DND-41 (cell line): Measurements from ENCODE around the gene PRG3.

ENCODE experiments used
- ATAC-seq: fragments of 200-7000 bp; cut with Tn5 transposase; 3 replicates; pipeline ENCODE4 v1.9.1; 2021; ENCODE audit warnings: low read depth; ENCODE audit not compliant: insufficient read depth
- DNase-seq: peaks from one replicate; pipeline ENCODE4 v3.0.0-alpha.2; 2020
- H2AFZ ChIP-seq: 2 replicates; pipeline ENCODE4 v1.6.0; 2012; ENCODE audit warnings: low read depth, low read length
- H3K27ac ChIP-seq: 2 replicates; pipeline ENCODE4 v1.5.1; 2012; ENCODE audit warnings: low read length, inconsistent platforms
- H3K27me3 ChIP-seq: fragments of 200-600 bp; sonication (generic); 2 replicates; pipeline ENCODE4 v1.6.0; 2012; ENCODE audit warnings: low read length, mild to moderate bottlenecking, inconsistent platforms; ENCODE audit not compliant: insufficient read depth, poor library complexity
- H3K36me3 ChIP-seq: 2 replicates; pipeline ENCODE4 v1.5.1; 2012; ENCODE audit warnings: low read length, inconsistent platforms; ENCODE audit not compliant: insufficient read depth
- H3K4me1 ChIP-seq: 2 replicates; pipeline ENCODE4 v1.5.1; 2012; ENCODE audit warnings: mild to moderate bottlenecking, low read length; ENCODE audit not compliant: insufficient read depth
- H3K4me2 ChIP-seq: 2 replicates; pipeline ENCODE4 v1.6.0; 2012; ENCODE audit warnings: mild to moderate bottlenecking, moderate library complexity, low read length, inconsistent platforms; ENCODE audit not compliant: insufficient read depth
- H3K4me3 ChIP-seq, 2 experiments: fragments of 200-600 bp in 1 of 2; shearing (Covaris generic) in 1 of 2; 2 replicates each; pipeline ENCODE4 v1.5.1; 2012 to 2016; ENCODE audit warnings: inconsistent platforms in 2 of 2, low read length in 2 of 2, mild to moderate bottlenecking in 2 of 2, low read depth in 1 of 2, moderate library complexity in 1 of 2
- H3K79me2 ChIP-seq: 2 replicates; pipeline ENCODE4 v1.6.0; 2012; ENCODE audit warnings: low read length, inconsistent platforms; ENCODE audit not compliant: insufficient read depth
- H3K9ac ChIP-seq: 2 replicates; pipeline ENCODE4 v1.6.0; 2012; ENCODE audit warnings: low read depth, mild to moderate bottlenecking, inconsistent platforms, low read length, moderate library complexity
- H3K9me3 ChIP-seq: 2 replicates; pipeline ENCODE4 v1.5.1; 2012; ENCODE audit warnings: low read length, moderate library complexity, mild to moderate bottlenecking, inconsistent platforms; ENCODE audit not compliant: insufficient read depth, severe bottlenecking
- H4K20me1 ChIP-seq: 2 replicates; pipeline ENCODE4 v1.6.0; 2012; ENCODE audit warnings: low read length; ENCODE audit not compliant: insufficient read depth
- EZH2 ChIP-seq: IDR thresholded peaks from 3 replicates; pipeline ENCODE4 v1.6.1; 2012; ENCODE audit warnings: borderline replicate concordance, low read depth, mild to moderate bottlenecking, moderate library complexity, low read length, inconsistent platforms; ENCODE audit not compliant: severe bottlenecking
- TF ChIP-seq, protein P1 (sequence below): IDR thresholded peaks from 2 replicates; pipeline ENCODE4 v1.5.1; 2012; ENCODE audit warnings: borderline replicate concordance, low read length, moderate library complexity, mild to moderate bottlenecking; ENCODE audit not compliant: poor library complexity, severe bottlenecking; ENCODE audit errors: extremely low read depth

PRG3 gene

GRCh38 chr11:57360991-57361390 lies 20.0 kb downstream of the PRG3 start:
- Histone ChIP-seq H3K36me3 (no peaks in the 10 kb centered on the region), H3K4me2 (no peak overlapping the region), H2AFZ (no peak overlapping the region), H3K4me3 (no peak overlapping the region), H3K27me3 (peaks cover 8% of the 10 kb centered on the region), H3K9ac (no peak overlapping the region), H3K4me1 (no peaks in the 10 kb centered on the region), H3K9me3 (no peaks in the 10 kb centered on the region), H3K79me2 (no peaks in the 10 kb centered on the region), H3K27ac (no peak overlapping the region), H4K20me1 (no peaks in the 10 kb centered on the region)
- DNase-seq, result no peak
- ATAC-seq, result no peak
- no peak for TF ChIP-seq EZH2
- TF ChIP-seq, protein P1, sequence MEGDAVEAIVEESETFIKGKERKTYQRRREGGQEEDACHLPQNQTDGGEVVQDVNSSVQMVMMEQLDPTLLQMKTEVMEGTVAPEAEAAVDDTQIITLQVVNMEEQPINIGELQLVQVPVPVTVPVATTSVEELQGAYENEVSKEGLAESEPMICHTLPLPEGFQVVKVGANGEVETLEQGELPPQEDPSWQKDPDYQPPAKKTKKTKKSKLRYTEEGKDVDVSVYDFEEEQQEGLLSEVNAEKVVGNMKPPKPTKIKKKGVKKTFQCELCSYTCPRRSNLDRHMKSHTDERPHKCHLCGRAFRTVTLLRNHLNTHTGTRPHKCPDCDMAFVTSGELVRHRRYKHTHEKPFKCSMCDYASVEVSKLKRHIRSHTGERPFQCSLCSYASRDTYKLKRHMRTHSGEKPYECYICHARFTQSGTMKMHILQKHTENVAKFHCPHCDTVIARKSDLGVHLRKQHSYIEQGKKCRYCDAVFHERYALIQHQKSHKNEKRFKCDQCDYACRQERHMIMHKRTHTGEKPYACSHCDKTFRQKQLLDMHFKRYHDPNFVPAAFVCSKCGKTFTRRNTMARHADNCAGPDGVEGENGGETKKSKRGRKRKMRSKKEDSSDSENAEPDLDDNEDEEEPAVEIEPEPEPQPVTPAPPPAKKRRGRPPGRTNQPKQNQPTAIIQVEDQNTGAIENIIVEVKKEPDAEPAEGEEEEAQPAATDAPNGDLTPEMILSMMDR, result no peak

GRCh38 chr11:57359896-57360690 lies 20.9 kb downstream of the PRG3 start:
- Histone ChIP-seq H3K9me3 (no peaks in the 10 kb centered on the region), H3K79me2 (no peaks in the 10 kb centered on the region), H3K4me3 (no peak overlapping the region), H3K27me3 (peaks cover 8% of the 10 kb centered on the region), H2AFZ (no peak overlapping the region), H3K4me2 (no peak overlapping the region), H4K20me1 (no peaks in the 10 kb centered on the region), H3K36me3 (no peaks in the 10 kb centered on the region), H3K27ac (no peak overlapping the region), H3K9ac (no peak overlapping the region), H3K4me1 (no peaks in the 10 kb centered on the region)
- ATAC-seq (no peak), DNase-seq (no peak)
- TF ChIP-seq, protein P1, result no peak
- TF ChIP-seq EZH2, result no peak

DNA sequence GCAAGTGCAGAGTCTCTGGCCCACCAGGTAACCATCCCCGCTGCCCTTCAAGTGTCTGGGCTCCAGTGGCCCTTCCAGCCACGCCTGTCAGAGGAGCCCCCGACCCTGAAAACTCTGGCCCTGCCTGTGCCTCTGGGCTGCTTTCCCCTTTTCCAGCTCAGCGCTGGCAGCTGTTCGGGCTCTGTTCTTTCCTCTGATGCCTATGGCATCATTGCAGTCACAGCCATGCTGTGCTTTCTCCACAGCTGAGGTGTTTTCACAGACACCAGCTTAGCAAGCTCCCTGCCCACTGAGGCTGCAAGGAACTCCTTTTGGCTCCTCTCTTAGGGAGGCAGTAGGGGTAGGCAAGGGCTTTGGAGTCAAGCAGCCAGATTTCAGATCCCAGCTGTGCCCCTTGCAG lies 21.6 kb downstream of the PRG3 start:
- Histone ChIP-seq H3K4me3 (no peak overlapping the region), H4K20me1 (no peaks in the 10 kb centered on the region), H3K9me3 (no peaks in the 10 kb centered on the region), H3K9ac (no peak overlapping the region), H3K4me2 (no peak overlapping the region), H3K79me2 (no peaks in the 10 kb centered on the region), H3K27ac (no peak overlapping the region), H2AFZ (no peak overlapping the region), H3K4me1 (no peaks in the 10 kb centered on the region), H3K36me3 (no peaks in the 10 kb centered on the region), H3K27me3 (peaks cover 14% of the 10 kb centered on the region)
- DNase-seq, result no peak
- TF ChIP-seq EZH2, result no peak
- TF ChIP-seq, protein P1, result no peak
- no peak for ATAC-seq
